Hair follicular keratinocyte (primary cell): ENCODE measurements around the gene DCTN5. TPM values are rescaled to one million over a fixed set of nuclear protein-coding genes. Genes with fewer than 3 reads are reported as not detected.

ENCODE experiments used
- total RNA-seq: library from RNA; depleted of rRNA; stranded (reverse); fragments of >200 nt; gene quantifications from 2 replicates; pipeline ENCODE4 v1.2.3, GENCODE V29; 2015

The DCTN5 gene
- 39.8 and 54.5 TPM in 2 replicates for total RNA-seq

DNA sequence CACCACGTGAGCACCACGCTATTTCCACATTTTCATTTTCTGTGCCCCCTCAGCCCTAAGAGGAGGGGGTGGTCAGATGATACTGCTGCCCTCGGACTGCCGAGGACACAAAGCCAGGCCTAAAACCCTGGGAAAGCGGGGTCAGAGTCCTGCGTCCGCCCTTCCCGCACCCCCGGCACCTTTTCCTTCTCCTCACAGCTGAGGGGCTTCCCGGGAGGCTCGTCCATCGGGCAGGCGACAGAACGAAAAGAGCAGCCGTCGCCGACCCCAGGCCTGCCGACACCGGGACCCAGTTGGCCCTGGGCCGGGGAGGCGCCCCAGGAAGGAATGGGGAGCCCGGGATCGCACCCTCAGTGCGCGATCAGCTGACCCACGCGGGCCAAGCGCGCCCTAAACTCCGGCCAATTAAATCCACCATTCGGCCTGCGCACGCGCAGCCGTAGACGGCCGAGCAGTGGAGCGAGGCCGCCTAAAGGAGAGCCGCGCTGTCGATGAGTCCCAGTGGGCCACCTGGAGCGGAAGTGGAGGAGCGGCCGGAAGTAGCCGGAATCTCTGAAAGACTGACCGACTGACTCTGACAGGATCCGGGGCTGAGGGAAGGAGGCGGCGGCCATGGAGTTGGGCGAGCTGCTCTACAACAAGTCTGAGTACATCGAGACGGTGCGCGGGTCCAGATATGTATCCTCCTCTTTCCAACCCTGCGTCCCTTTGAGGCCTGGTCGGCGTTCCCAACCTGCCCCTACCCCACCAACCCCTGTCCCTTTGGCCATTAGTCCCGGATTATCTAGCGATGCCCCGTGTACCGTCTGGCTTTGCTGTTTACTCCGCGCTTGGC is at the start of gene DCTN5, which contains the start of gene PALB2:
TSS of gene DCTN5 (plus strand) at position 536 of the 835 bp plus-strand sequence. CDS start at position 613, 77 bp downstream.
TSS of gene PALB2 (minus strand) at position 380 of the 835 bp plus-strand sequence. CDS start at position 227, 153 bp downstream.

DNA sequence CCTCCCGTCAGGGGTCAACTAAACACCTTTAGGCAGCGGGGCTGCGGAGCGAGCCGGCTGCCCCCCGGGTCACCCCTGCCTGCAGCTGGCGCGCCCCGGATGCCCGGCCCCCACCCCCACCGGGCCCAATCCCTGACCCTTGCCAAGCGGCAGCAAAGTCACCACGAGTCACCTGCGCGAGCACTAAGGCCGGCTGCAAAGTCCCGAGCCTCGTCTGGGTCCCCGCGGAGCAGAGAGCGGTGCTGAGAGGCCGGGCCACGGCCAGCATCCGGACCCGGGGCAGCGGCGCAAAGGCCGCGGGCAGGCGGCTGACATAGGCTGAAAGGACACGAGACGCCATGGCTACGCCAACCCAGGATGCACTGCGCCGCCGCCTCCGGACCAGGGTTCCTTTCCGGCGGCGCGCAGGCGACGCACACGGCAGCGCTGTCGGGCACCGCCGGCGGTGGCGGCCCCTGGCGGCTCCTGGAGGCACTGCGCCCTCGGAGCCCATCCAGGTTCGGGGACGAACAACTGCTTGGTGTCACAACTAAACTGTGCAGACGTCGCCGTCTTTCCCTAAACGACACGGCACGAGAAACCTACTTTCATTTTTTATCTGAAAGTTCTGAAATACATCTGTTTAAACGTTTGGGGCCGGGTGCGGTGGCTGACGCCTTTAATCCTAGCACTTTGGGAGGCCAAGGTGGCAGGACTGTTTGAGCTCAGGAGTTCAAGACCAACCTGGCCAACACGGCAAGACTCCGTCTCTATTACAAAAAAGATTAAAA is 45.1 kb upstream of the DCTN5 start, which contains the start of gene NDUFAB1:
TSS of gene NDUFAB1 (minus strand) at position 366 of the 770 bp plus-strand sequence. CDS start at position 340, 26 bp downstream.

DNA sequence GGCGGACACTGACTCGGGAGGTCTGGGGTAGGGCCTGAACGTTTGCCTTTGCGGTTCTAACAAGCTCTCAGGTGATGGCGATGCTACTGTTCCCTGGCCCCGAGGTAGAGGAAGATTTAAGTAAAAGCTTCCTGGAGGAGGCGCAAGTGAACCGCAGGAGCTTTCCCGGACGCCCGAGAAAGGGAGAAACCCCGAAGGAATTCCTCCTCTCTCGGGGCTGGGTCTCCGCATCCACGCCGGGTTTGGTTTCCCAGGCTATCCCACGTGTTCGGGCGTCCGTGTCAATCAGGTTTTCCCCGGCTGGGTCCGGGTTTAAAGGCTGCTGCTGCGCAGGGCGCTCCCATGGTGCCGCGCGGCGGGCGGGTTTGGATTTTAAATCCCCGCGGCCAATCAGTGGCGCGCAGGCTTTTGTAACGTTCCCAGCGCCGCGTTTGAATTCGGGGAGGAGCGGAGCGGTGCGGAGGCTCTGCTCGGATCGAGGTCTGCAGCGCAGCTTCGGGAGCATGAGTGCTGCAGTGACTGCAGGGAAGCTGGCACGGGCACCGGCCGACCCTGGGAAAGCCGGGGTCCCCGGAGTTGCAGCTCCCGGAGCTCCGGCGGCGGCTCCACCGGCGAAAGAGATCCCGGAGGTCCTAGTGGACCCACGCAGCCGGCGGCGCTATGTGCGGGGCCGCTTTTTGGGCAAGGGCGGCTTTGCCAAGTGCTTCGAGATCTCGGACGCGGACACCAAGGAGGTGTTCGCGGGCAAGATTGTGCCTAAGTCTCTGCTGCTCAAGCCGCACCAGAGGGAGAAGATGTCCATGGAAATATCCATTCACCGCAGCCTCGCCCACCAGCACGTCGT is 37.4 kb downstream of the DCTN5 start, which contains the start of gene PLK1:
TSS of gene PLK1 (plus strand) at position 460 of the 844 bp plus-strand sequence. CDS start at position 504, 44 bp downstream.

DNA sequence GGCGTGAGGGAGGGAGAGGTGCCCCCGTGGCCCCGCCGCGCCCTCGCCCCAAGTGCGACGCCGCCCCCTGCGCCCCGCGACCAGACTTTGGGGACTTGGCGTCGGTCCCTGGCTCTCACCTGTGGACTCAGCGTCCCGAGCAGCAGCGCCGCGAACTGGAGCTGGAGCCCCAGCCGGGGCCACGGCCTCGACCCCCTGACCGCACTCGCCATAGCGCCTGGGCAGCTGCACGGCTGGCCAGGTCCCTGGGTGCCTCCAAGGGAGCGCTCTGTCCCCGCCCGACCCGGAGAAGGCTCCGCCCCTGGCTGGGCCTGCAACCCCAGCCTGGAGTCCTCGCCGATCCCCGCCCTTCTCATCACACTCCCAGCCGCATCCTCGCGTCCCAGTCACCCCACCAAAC is 71.7 kb downstream of the DCTN5 start, which contains the start of gene ERN2:
TSS of gene ERN2 (minus strand) at position 247 of the 400 bp plus-strand sequence. CDS start at position 212, 35 bp downstream.

Other genes with a start within 250 kb of the DCTN5 start
- 10.2 TPM in 2 replicates for gene COG7, start 188.3 kb upstream of the DCTN5 start, total RNA-seq
- gene GGA2, start 131.0 kb upstream of the DCTN5 start, total RNA-seq = 15.6 and 32.2 TPM in 2 replicates
- gene EARS2, start 84.1 kb upstream of the DCTN5 start, total RNA-seq = 32.4 and 41.7 TPM in 2 replicates
- gene UBFD1, start 83.7 kb upstream of the DCTN5 start, total RNA-seq = 61.1 and 69.9 TPM in 2 replicates
- 147 and 213 TPM in 2 replicates for gene NDUFAB1, start 45.1 kb upstream of the DCTN5 start, total RNA-seq
- gene PALB2, start 156 bp upstream of the DCTN5 start, total RNA-seq = 8.6 and 12.3 TPM in 2 replicates
- 22.1 and 94.8 TPM in 2 replicates for gene PLK1, start 37.4 kb downstream of the DCTN5 start, total RNA-seq
- not detected in 2 replicates for gene ERN2, start 71.8 kb downstream of the DCTN5 start, total RNA-seq
- gene CHP2, start 113.6 kb downstream of the DCTN5 start, total RNA-seq = not detected in 2 replicates
- gene PRKCB, start 194.5 kb downstream of the DCTN5 start, total RNA-seq = not detected in 2 replicates